Mucosa of rectum (tissue), 2 donors: Measurements from ENCODE around the gene MED23.

Experiments used
- H3K27ac ChIP-seq, 2 donors: one replicate each; pipeline ENCODE4 v1.7.0; 2013; ENCODE audit warnings: inconsistent platforms in 2 of 2, low read depth in 2 of 2, low read length in 2 of 2
- H3K27me3 ChIP-seq, 2 donors: one replicate each; pipeline ENCODE4 v1.7.0; 2013; ENCODE audit warnings: low read length in 2 of 2; ENCODE audit not compliant: control insufficient read depth in 2 of 2, insufficient read depth in 2 of 2
- H3K36me3 ChIP-seq, 2 donors: one replicate each; pipeline ENCODE4 v1.7.0; 2013; ENCODE audit warnings: low read length in 2 of 2; ENCODE audit not compliant: control insufficient read depth in 2 of 2, insufficient read depth in 2 of 2
- H3K4me1 ChIP-seq, 2 donors: one replicate each; pipeline ENCODE4 v1.7.0; 2013; ENCODE audit warnings: low read length in 2 of 2, mild to moderate bottlenecking in 1 of 2; ENCODE audit not compliant: control insufficient read depth in 2 of 2, insufficient read depth in 2 of 2
- H3K4me3 ChIP-seq, 2 donors: one replicate each; pipeline ENCODE4 v1.7.0; 2013; ENCODE audit warnings: low read length in 2 of 2
- H3K9ac ChIP-seq, 2 donors: one replicate each; pipeline ENCODE4 v1.7.0; 2013; ENCODE audit warnings: low read length in 2 of 2, low read depth in 1 of 2, mild to moderate bottlenecking in 1 of 2
- H3K9me3 ChIP-seq, 2 donors: one replicate each; pipeline ENCODE4 v1.7.0; 2013; ENCODE audit warnings: low read length in 2 of 2; ENCODE audit not compliant: control insufficient read depth in 2 of 2
- donor health status: healthy.
- donor health status: Normal muscosa, but diverticular disease.

MED23 gene

DNA sequence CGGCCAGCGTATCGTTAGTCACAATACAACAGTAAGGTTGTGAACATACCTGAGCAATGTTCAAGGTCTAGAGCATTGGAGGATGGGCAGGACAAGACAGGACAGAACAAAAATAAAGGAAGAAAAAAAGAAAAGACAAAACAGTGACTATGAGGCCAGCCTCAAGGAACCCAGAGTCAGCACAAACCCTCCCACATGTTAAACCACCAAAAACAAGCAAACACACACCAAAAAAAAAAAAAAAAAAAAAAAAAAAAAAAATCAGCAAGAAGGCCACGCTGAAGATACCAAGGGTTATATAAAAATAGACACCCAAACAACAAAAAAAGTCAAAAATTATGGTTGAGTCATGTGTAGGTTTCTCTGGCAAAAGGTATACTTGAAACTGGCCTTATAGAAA is 12.8 kb downstream of the MED23 start:
- Histone ChIP-seq H3K4me1 (no peaks in the 10 kb centered on the region), H3K36me3 (peaks cover 72 to 83% of the 10 kb centered on the region in 2 donors), H3K4me3 (no peak overlapping the region), H3K27me3 (no peaks in the 10 kb centered on the region), H3K9ac (no peak overlapping the region), H3K27ac (no peak overlapping the region), H3K9me3 (no peaks in the 10 kb centered on the region)

DNA sequence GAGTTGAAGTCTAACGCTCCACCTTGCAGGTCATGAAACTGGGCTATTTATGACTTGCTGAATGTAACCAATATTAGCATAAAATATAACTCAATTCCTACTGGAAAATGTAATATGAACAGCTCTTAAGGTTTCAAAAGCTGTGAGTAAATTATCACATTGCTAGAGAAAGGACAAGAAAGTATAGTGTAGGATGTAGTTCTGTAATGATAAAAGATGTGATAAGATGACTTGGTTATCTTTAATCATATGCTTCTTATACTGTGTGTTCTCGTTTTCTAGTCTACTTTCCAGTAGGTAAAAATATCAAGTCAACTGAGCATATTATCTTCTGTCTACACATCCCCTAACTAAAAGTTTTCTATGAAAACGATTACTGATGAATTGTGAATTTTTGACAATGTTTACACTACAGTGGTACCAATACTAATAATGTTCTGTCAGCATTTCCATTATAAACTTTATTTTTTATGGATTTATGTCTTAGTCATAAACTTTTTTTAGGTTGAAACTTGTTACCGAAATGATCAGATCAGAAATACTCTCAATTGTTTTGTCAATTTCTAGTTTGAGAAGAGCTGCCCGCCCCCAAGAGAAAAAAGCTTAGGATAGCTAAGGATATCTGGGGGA is 14.6 kb downstream of the MED23 start:
- peaks cover 65 to 79% of the 10 kb centered on the region in 2 donors for H3K36me3 ChIP-seq
- H3K27ac ChIP-seq: no peak overlapping the region
- H3K27me3 ChIP-seq: no peaks in the 10 kb centered on the region
- no peaks in the 10 kb centered on the region for H3K4me1 ChIP-seq
- no peak overlapping the region for H3K4me3 ChIP-seq
- H3K9me3 ChIP-seq: no peaks in the 10 kb centered on the region
- no peak overlapping the region for H3K9ac ChIP-seq

DNA sequence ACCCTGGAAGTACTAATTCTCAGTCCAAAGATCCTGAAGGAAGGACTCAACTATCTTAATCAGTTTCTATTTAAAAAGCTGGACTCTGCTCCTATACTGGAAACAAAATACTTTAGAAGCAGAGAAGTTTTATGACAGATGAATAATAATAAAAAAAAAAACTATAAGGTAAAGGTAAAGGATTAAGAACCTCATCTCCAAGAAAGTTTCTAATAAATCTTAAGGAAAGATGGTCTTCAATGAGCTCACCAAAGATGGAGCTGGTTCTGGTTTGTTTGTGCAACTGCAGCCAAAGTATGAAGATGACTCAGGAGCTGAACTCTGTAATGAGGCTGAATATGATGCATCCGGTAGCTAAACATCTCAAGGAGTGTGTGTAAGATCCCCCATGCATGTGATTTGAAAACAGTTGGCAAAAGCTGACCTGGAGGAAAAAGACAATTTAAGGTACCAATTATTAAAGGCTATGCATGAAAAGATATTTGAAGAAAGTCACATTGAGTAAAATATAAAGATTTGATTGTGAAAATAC is 25.2 kb downstream of the MED23 start:
- H3K4me1 ChIP-seq: no peaks in the 10 kb centered on the region
- H3K27ac ChIP-seq: no peak overlapping the region
- no peak overlapping the region for H3K4me3 ChIP-seq
- H3K9ac ChIP-seq: no peak overlapping the region
- no peaks in the 10 kb centered on the region for H3K9me3 ChIP-seq
- H3K27me3 ChIP-seq: no peaks in the 10 kb centered on the region
- H3K36me3 ChIP-seq: peaks cover 69 to 75% of the 10 kb centered on the region in 2 donors

DNA sequence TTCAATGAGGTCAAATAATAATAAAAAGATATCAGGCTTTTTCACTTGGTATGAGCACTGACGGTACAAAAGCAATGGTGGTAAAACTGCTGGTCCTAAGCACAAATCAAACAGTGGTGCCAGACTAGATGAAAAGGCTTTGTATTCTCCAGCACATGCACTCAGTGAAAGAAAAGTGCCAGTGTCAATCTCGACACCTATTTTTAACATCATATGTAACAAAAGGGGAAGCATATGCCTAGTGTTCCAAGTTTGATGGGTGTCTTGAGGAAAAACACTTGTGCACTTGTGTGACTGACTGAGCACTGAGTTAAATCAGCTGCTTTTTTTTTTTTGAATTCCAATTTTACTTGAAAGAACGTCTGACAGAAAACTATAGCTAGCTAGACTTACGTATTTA is 27.3 kb downstream of the MED23 start:
- Histone ChIP-seq H3K27ac (no peak overlapping the region), H3K36me3 (peaks cover 74 to 78% of the 10 kb centered on the region in 2 donors), H3K4me1 (no peaks in the 10 kb centered on the region), H3K4me3 (no peak overlapping the region), H3K9ac (no peak overlapping the region), H3K9me3 (no peaks in the 10 kb centered on the region), H3K27me3 (no peaks in the 10 kb centered on the region)

DNA sequence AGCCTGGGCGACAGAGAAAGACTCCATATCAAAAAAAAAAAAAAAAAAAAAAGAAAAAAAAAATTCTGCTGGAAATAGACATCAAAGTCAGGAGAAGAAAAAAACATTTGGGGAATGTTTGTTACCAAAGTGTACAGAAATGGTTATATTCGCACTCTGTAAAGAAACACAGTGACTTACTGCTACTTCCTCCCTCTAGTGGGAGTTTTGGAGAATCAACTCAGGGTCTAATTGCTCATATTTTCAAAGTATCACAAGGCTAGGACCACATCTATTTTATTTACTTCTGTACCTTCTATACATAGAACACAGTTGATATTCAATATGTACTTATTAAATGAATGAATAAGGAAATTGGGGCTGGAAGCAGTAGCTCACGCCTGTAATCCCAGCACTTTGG is 30.6 kb downstream of the MED23 start:
- no peak overlapping the region for H3K9ac ChIP-seq
- H3K27me3 ChIP-seq: no peaks in the 10 kb centered on the region
- no peaks in the 10 kb centered on the region for H3K4me1 ChIP-seq
- no peak overlapping the region for H3K4me3 ChIP-seq
- no peak overlapping the region for H3K27ac ChIP-seq
- no peaks in the 10 kb centered on the region for H3K9me3 ChIP-seq
- H3K36me3 ChIP-seq: peaks cover 80% of the 10 kb centered on the region in 2 donors

DNA sequence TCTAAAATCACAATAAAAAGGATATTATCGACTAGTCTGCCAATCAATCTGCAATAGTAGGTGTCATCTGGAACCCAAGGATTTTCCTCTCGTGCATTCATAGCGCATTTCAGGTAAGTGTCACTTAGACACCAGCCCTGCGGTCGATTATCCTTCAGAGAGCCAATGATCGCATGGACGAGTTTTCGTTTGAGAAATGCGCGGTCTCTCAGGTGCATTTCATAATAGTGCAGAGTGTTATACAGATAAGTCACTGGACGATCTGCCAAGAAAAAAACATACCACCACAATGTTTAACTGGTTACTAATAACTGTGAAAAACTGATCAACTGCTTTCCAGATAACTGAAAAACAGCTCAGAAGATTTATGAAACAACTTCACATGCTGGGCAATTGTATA is 34.0 kb downstream of the MED23 start:
- H3K4me1 ChIP-seq: no peaks in the 10 kb centered on the region
- H3K4me3 ChIP-seq: no peak overlapping the region
- H3K36me3 ChIP-seq: peaks cover 82 to 83% of the 10 kb centered on the region in 2 donors
- no peaks in the 10 kb centered on the region for H3K27me3 ChIP-seq
- no peak overlapping the region for H3K9ac ChIP-seq
- no peak overlapping the region for H3K27ac ChIP-seq
- H3K9me3 ChIP-seq: no peaks in the 10 kb centered on the region

DNA sequence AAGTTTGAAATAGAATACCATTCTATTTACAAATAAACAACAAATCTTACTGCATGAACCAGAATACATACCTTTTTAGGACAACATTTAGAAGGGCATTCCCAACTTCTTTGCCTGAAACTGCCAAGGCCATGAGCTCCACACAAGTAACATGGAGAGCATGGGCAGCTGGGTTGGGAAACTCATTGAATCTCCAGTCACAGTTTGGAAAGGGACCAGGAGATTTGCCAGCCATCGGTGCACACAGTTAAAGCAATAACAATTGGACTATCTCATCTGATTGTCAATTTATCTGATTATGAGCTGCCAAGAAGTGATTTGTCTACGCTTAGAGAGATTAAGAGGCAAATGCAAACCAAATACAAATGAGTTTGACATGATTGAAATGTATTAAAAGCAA is 35.1 kb downstream of the MED23 start:
- H3K4me1 ChIP-seq: no peaks in the 10 kb centered on the region
- H3K9ac ChIP-seq: no peak overlapping the region
- no peaks in the 10 kb centered on the region for H3K9me3 ChIP-seq
- H3K36me3 ChIP-seq: peaks cover 83 to 84% of the 10 kb centered on the region in 2 donors
- H3K27ac ChIP-seq: no peak overlapping the region
- H3K27me3 ChIP-seq: no peaks in the 10 kb centered on the region
- no peak overlapping the region for H3K4me3 ChIP-seq

DNA sequence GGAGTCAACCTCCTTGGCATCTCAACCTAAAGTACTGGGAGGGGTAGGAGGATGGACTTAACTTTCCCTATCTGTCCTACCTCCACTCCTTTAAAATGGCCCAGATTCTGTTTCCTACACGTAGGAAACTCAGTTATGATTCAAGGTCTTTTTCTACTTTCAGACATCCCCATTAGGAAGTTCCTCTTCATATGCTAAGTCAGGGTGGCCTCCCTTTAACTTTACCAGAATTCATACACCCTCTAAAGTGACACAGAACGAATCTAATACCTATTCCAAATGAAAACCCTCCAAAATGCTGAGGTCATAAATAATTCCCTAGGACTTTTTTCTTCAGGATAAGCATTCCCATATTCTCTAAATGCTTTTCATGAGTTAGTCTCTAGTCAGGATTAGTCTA is 39.4 kb downstream of the MED23 start:
- Histone ChIP-seq H3K9me3 (no peaks in the 10 kb centered on the region), H3K36me3 (peaks cover 76 to 77% of the 10 kb centered on the region in 2 donors), H3K4me3 (no peak overlapping the region), H3K27ac (no peak overlapping the region), H3K27me3 (no peaks in the 10 kb centered on the region), H3K9ac (no peak overlapping the region), H3K4me1 (no peaks in the 10 kb centered on the region)

DNA sequence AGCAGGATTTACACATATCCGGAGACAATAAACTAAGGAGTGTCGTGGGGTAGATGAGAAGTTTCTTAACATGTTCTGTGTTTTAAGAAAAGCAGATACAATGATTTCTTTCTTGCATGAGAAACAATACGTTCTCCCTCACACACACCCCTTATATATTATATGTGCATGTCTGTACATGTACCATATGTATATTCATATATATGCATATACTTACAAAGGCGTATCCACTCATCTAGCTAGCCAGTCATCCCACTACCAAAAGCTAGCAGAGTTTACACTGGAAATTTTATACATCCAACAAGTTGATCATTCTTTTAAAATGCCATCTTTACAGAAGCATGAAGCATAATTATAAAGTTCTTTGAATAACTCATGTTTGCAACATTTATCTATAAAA is 40.1 kb downstream of the MED23 start:
- Histone ChIP-seq H3K4me3 (no peak overlapping the region), H3K9me3 (no peaks in the 10 kb centered on the region), H3K9ac (no peak overlapping the region), H3K27ac (no peak overlapping the region), H3K36me3 (peaks cover 76 to 77% of the 10 kb centered on the region in 2 donors), H3K27me3 (no peaks in the 10 kb centered on the region), H3K4me1 (no peaks in the 10 kb centered on the region)

DNA sequence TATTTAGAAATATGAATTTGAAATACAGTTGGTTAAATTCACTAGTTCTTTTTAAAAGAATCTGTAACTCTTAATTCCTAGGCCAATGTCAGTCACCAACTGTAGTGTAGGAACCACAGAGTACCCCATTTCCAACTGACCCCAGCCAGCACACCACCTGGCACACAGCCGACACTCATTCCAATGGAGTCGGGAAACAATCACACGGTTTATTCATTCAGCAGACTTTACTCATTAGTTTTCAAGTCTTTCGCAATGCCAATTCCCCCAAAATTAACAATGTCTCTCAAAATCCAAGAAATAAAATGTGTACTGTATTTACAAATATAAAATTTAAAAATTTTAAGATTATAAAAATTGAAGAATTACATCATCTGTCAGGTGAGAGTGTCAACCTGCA is 41.5 kb downstream of the MED23 start:
- Histone ChIP-seq H3K9ac (no peak overlapping the region), H3K9me3 (no peaks in the 10 kb centered on the region), H3K27me3 (no peaks in the 10 kb centered on the region), H3K4me3 (no peak overlapping the region), H3K4me1 (no peaks in the 10 kb centered on the region), H3K36me3 (peaks cover 69% of the 10 kb centered on the region in 2 donors), H3K27ac (no peak overlapping the region)
